ENCODE measurements around the gene LCE4A.
"Not testable (repeated sequence)": the region's sequence is repeated elsewhere in the genome, so short reads cannot be mapped to it uniquely, and the experiment has no call there.

LCE4A gene

GRCh38 chr1:152707860-152708259 lies at the start of gene LCE4A:
LCE4A (plus strand) TSS chr1:152708160; CDS start chr1:152709076, 916 bp downstream.
- DNase-seq (ENCODE audit: low read depth): no peak

- no peak for DNase-seq (ENCODE audit: low read depth)
Observed at GRCh38 chr1:152658649-152659048, 49.3 kb upstream of the LCE4A start.

GRCh38 chr1:152663098-152663497 lies 44.9 kb upstream of the LCE4A start, which contains the start of gene LCE2D:
LCE2D (plus strand) TSS chr1:152663380; CDS start chr1:152664106, 726 bp downstream.
- no peak for DNase-seq (ENCODE audit: low read depth)

- not testable (repeated sequence) for DNase-seq (ENCODE audit: low read depth)
Observed at GRCh38 chr1:152666171-152666570, 41.8 kb upstream of the LCE4A start.

- DNase-seq (ENCODE audit: low read depth): no peak
Observed at GRCh38 chr1:152667648-152668047, 40.3 kb upstream of the LCE4A start.

- no peak for DNase-seq (ENCODE audit: low read depth)
Observed at GRCh38 chr1:152673016-152673415, 34.9 kb upstream of the LCE4A start.

- not testable (repeated sequence) for DNase-seq (ENCODE audit: low read depth)
Observed at GRCh38 chr1:152674983-152675382, 33.0 kb upstream of the LCE4A start, which contains the start of gene LCE2C. LCE2C (plus strand) TSS chr1:152675279; CDS start chr1:152676016, 737 bp downstream.

- DNase-seq (ENCODE audit: low read depth): no peak
Observed at GRCh38 chr1:152679459-152679858, 28.5 kb upstream of the LCE4A start.

- DNase-seq (ENCODE audit: low read depth): no peak
Observed at GRCh38 chr1:152681616-152682015, 26.3 kb upstream of the LCE4A start.

GRCh38 chr1:152683846-152684245 lies 24.1 kb upstream of the LCE4A start:
- no peak for DNase-seq (ENCODE audit: low read depth)

GRCh38 chr1:152685823-152686222 lies 22.1 kb upstream of the LCE4A start, which contains the start of gene LCE2B:
LCE2B (plus strand) TSS chr1:152686123; CDS start chr1:152686844, 721 bp downstream.
- not testable (repeated sequence) for DNase-seq (ENCODE audit: low read depth)

- no peak for DNase-seq (ENCODE audit: low read depth)
Observed at GRCh38 chr1:152697701-152698600, 10.0 kb upstream of the LCE4A start, which contains the start of gene LCE2A. LCE2A (plus strand) TSS chr1:152698345; CDS start chr1:152698902, 557 bp downstream.

GRCh38 chr1:152699746-152700145 lies 8.2 kb upstream of the LCE4A start:
- DNase-seq (ENCODE audit: low read depth): no peak

GRCh38 chr1:152718238-152718637 lies 10.3 kb downstream of the LCE4A start:
- no peak for DNase-seq (ENCODE audit: low read depth)

- no peak for DNase-seq (ENCODE audit: low read depth)
Observed at GRCh38 chr1:152725261-152725660, 17.3 kb downstream of the LCE4A start.

- no peak for DNase-seq (ENCODE audit: low read depth)
Observed at GRCh38 chr1:152728986-152729385, 21.0 kb downstream of the LCE4A start.

GRCh38 chr1:152735648-152736047 lies 27.7 kb downstream of the LCE4A start:
- no peak for DNase-seq (ENCODE audit: low read depth)

- DNase-seq (ENCODE audit: low read depth): no peak
Observed at GRCh38 chr1:152737997-152738396, 30.0 kb downstream of the LCE4A start.

- DNase-seq (ENCODE audit: low read depth): no peak
Observed at GRCh38 chr1:152739841-152740240, 31.9 kb downstream of the LCE4A start.

- no peak for DNase-seq (ENCODE audit: low read depth)
Observed at GRCh38 chr1:152741656-152742055, 33.7 kb downstream of the LCE4A start.

GRCh38 chr1:152743371-152744145 lies 35.6 kb downstream of the LCE4A start:
- no peak for DNase-seq (ENCODE audit: low read depth)

GRCh38 chr1:152745289-152745704 lies 37.3 kb downstream of the LCE4A start:
- DNase-seq (ENCODE audit: low read depth): no peak
